Peyer's patch (tissue), 4 donors: Measurements from ENCODE around the gene COL16A1.

ENCODE experiments used
- CTCF ChIP-seq, 6 experiments: fragments of 450-650 bp in 4 of 6; fragments of 200-600 bp in 2 of 6; sonication (generic) in 1 of 6; IDR thresholded peaks; one replicate each; pipeline ENCODE4 v1.5.1; 2017 to 2019; ENCODE audit warnings: antibody characterized with exemption in 6 of 6, mild to moderate bottlenecking in 3 of 6, moderate library complexity in 1 of 6
- POLR2A ChIP-seq, 2 donors: fragments of 450-650 bp; IDR thresholded peaks; one replicate each; pipeline ENCODE4 v1.5.1; 2017; ENCODE audit warnings: antibody characterized with exemption in 2 of 2, mild to moderate bottlenecking in 2 of 2, moderate library complexity in 2 of 2

DNA sequence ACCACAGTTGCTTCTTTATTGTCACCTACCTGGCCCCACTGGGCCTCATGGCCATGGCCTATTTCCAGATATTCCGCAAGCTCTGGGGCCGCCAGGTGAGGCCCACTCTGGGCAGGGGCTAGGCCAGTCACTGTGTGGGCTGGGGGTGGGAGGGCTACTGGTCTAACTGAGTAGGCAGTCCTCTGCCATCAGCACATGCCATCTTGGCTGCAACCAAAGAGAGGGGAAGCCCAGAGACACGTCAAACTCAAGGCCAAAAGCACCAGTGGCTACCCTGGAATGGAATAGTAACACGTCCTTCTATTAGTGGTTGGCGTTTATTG lies 82.4 kb downstream of the COL16A1 start:
- TF ChIP-seq POLR2A (IDR thresholded peaks at IDR 0.05) (no peak), CTCF (IDR thresholded peaks at IDR 0.05) (no peak)
